PC-9 (cell line): Measurements from ENCODE around the gene SLC7A9.

ENCODE experiments used
- EZH2 ChIP-seq: fragments of 200-600 bp; sonication (generic); IDR thresholded peaks from 2 replicates; pipeline ENCODE4 v1.8.0; 2017; ENCODE audit warnings: antibody characterized with exemption, low read depth
- TF ChIP-seq, protein P1 (sequence below): fragments of 200-600 bp; sonication (generic); conservative IDR thresholded peaks from 2 replicates; pipeline ENCODE4 v1.6.1; 2017; ENCODE audit warnings: mixed run types, antibody characterized with exemption, mild to moderate bottlenecking, moderate library complexity

DNA sequence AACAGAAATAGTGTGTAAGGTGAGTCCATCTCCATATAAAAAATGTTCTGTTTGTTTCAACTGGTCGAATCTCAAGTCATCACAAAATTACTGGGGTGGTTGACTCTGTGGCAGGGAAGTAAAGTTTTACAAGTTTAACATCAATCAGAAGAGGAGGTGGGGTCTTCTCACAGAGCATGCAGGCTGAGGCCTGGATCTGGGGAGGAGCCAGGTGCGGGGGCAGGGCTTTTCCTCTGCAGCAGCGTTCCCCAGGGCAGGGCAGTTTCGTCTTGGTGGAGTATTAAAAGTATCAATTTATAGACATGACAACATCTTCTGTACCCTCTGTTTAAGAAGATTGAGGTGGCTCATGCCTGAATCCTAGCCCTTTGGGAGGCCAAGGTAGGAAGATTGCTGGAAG lies 68.8 kb downstream of the SLC7A9 start:
- no peak for TF ChIP-seq EZH2
- TF ChIP-seq, protein P1, sequence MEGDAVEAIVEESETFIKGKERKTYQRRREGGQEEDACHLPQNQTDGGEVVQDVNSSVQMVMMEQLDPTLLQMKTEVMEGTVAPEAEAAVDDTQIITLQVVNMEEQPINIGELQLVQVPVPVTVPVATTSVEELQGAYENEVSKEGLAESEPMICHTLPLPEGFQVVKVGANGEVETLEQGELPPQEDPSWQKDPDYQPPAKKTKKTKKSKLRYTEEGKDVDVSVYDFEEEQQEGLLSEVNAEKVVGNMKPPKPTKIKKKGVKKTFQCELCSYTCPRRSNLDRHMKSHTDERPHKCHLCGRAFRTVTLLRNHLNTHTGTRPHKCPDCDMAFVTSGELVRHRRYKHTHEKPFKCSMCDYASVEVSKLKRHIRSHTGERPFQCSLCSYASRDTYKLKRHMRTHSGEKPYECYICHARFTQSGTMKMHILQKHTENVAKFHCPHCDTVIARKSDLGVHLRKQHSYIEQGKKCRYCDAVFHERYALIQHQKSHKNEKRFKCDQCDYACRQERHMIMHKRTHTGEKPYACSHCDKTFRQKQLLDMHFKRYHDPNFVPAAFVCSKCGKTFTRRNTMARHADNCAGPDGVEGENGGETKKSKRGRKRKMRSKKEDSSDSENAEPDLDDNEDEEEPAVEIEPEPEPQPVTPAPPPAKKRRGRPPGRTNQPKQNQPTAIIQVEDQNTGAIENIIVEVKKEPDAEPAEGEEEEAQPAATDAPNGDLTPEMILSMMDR, result no peak
